ENCODE results near the gene PRLR.

Gene PRLR

DNA sequence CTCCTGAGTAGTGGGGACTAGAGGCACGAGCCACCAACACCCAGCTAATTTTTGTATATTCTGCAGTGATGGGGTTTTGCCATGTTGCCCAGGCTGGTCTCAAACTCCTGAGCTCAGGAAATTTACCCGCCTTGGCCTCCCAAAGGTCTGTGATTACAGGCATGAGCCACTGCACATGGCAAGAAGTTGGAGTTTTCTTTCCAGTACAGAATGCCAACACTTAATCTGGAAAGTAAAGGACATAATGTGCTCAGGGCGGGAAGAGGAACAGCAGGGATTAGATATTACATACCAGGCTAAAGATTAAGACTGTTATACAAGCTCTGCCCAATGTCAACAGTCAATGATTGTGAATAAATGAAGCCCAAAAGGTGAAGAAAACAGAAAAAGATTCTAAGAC is 135.3 kb downstream of the PRLR start:
- H3K4me3 ChIP-seq (ENCODE audit: low read depth, low read length), result no peak overlapping the region
- in situ Hi-C loops (cut with HindIII; ENCODE audit: low sequenced_read_pairs), result no loop called here
- TF ChIP-seq CTCF (IDR thresholded peaks at IDR 0.05; ENCODE audit: low read depth, low read length), result no peak
- DNase-seq (ENCODE audit: low read depth, low spot score), result no peak

- H3K4me3 ChIP-seq (ENCODE audit: low read depth, low read length), result no peak overlapping the region
- in situ Hi-C loops (cut with HindIII; ENCODE audit: low sequenced_read_pairs), result no loop called here
- no peak for DNase-seq (ENCODE audit: low read depth, low spot score)
- TF ChIP-seq CTCF (IDR thresholded peaks at IDR 0.05; ENCODE audit: low read depth, low read length), result no peak
Observed at GRCh38 chr5:35092703-35093102, 137.6 kb downstream of the PRLR start.

- in situ Hi-C loops (cut with HindIII; ENCODE audit: low sequenced_read_pairs), result no loop called here
- no peak for DNase-seq (ENCODE audit: low read depth, low spot score)
- no peak overlapping the region for H3K4me3 ChIP-seq (ENCODE audit: low read depth, low read length)
- TF ChIP-seq CTCF (IDR thresholded peaks at IDR 0.05; ENCODE audit: low read depth, low read length), result no peak
Observed at GRCh38 chr5:35091704-35092103, 138.6 kb downstream of the PRLR start.

- no peak overlapping the region for H3K4me3 ChIP-seq (ENCODE audit: low read depth, low read length)
- in situ Hi-C loops (cut with HindIII; ENCODE audit: low sequenced_read_pairs), result no loop called here
- peak; percentile 79 for TF ChIP-seq CTCF (IDR thresholded peaks at IDR 0.05; ENCODE audit: low read depth, low read length)
- peak; percentile 57 for DNase-seq (ENCODE audit: low read depth, low spot score)
Observed at GRCh38 chr5:35089334-35090314, 140.7 kb downstream of the PRLR start.

GRCh38 chr5:35087991-35088390 is 142.3 kb downstream of the PRLR start:
- TF ChIP-seq CTCF (IDR thresholded peaks at IDR 0.05; ENCODE audit: low read depth, low read length), result no peak
- H3K4me3 ChIP-seq (ENCODE audit: low read depth, low read length), result no peak overlapping the region
- peak; percentile 33 for DNase-seq (ENCODE audit: low read depth, low spot score)
- in situ Hi-C loops (cut with HindIII; ENCODE audit: low sequenced_read_pairs), result no loop called here

- no peak overlapping the region for H3K4me3 ChIP-seq (ENCODE audit: low read depth, low read length)
- in situ Hi-C loops (cut with HindIII; ENCODE audit: low sequenced_read_pairs), result no loop called here
Observed at GRCh38 chr5:35083150-35083549, 147.1 kb downstream of the PRLR start.

More at GRCh38 chr5:35083150-35083549, 147.1 kb downstream of the PRLR start:
- DNase-seq (ENCODE audit: low read depth, low spot score), result no peak
- no peak for TF ChIP-seq CTCF (IDR thresholded peaks at IDR 0.05; ENCODE audit: low read depth, low read length)

All from astrocyte of the spinal cord (primary cell).